GM12872 (cell line): ENCODE results near the gene LARGE2.

Experiments used
- CTCF ChIP-seq: IDR thresholded peaks from 3 replicates; pipeline ENCODE4 v1.5.1; 2011; ENCODE audit warnings: low read depth, mild to moderate bottlenecking, low read length, moderate library complexity; ENCODE audit not compliant: insufficient read depth

The LARGE2 gene

GRCh38 chr11:45897556-45897955, 24.9 kb upstream of the LARGE2 start:
- no peak for TF ChIP-seq CTCF

- no peak for TF ChIP-seq CTCF
These were observed 23.4 kb upstream of the LARGE2 start for GRCh38 chr11:45899086-45899447.

- TF ChIP-seq CTCF, result no peak
These were observed 22.8 kb upstream of the LARGE2 start for GRCh38 chr11:45899448-45900174.

- no peak for TF ChIP-seq CTCF
These were observed 21.4 kb upstream of the LARGE2 start for GRCh38 chr11:45900916-45901617.

GRCh38 chr11:45901626-45902025, 20.8 kb upstream of the LARGE2 start:
- TF ChIP-seq CTCF, result no peak

- no peak for TF ChIP-seq CTCF
These were observed 19.7 kb upstream of the LARGE2 start for GRCh38 chr11:45902452-45903380.

GRCh38 chr11:45904309-45904915, 18.0 kb upstream of the LARGE2 start:
- no peak for TF ChIP-seq CTCF
